NCI-H774 (cell line): ENCODE data around the gene FOXO1.
"Not testable (repeated sequence)": the region's sequence is repeated elsewhere in the genome, so short reads cannot be mapped to it uniquely, and the experiment has no call there.

Experiments
- DNase-seq: peaks from one replicate; lab custom pipeline; 2025; lab: John Stamatoyannopoulos, UW

FOXO1 gene

DNA sequence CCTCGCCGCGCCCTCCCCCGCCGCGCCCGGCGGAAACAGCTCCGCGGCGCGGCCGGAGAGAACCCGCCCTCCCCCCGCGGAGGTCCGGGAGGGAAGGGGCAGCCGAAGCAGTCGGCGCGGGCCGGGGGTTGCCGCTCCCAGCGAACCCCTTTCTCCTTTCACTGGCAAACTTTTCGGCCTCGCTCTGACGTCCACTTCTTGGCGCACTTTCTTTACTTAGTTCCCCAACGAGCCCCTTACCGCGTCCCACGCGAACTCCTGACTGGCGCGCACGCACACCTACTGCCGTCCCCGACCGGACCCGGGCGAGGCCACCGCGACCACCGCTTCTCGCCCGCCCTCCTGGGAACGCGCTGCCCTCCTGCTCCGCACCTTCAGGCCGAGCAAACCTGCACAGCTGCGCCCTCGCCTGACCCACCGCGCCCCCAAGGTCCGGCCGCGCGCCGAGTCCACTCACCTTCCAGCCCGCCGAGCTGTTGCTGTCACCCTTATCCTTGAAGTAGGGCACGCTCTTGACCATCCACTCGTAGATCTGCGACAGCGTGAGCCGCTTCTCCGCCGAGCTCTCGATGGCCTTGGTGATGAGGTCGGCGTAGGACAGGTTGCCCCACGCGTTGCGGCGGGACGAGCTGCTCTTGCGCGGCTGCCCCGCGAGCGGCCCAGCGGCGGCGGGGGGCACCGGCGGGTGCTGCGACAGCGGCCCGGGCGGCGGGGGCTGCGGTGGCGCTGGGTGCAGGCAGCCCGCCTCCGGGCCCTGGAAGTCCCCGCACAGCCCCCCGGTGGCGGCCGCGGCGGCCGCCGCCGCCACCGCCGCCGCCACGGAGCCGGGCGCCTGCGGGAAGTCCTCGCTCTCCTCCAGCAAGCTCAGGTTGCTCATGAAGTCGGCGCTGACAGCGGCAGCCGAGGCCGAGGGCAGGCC, 1.1 kb downstream of the FOXO1 start:
- DNase-seq, result no peak

DNA sequence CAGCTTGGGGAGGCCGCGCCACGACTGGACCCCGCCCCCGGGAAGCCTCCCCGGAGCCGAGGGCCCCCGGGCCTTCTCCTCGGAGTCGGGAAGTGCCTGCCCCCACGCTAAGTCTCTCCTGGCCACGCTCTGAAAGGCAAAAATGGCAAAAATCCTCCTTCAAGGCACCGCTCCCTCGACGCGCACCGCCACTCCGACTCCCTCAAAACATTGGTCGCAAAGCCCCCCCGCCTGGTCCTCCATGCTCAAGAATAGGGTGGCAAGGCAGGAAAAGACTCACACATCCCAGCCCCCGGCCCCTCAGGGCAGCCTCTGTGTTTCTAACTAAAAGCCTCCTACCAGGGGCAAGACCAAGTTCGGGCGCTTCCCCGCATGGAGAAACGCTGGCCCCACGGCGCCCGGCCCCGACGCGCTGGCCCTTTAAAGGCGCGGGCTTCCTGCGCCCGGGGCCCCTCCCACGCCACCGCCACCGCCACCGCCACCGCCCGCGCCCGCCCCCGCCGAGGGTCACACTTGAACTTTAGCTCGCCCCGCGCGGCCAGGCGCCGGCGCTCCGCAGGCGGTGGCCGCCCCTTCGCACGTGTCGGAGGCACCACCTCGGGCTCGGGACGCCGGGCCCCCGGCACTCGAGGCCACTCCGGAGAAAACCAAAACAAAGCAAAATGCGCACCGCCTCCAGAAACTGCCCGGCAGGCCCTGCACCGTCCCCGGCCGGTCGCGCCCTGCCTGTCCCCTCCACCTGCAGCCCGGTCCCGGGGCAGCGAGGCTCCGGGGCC, 1.9 kb downstream of the FOXO1 start:
- DNase-seq, result no peak

GRCh38 chr13:40664100-40664349, 2.4 kb downstream of the FOXO1 start:
- not testable (repeated sequence) for DNase-seq

GRCh38 chr13:40662866-40663265, 3.6 kb downstream of the FOXO1 start:
- DNase-seq, result no peak

GRCh38 chr13:40661875-40662665, 4.4 kb downstream of the FOXO1 start:
- DNase-seq, result no peak

- no peak for DNase-seq
Observed at GRCh38 chr13:40660692-40661091, 5.7 kb downstream of the FOXO1 start.

GRCh38 chr13:40660141-40660664, 6.2 kb downstream of the FOXO1 start:
- no peak for DNase-seq

GRCh38 chr13:40657951-40658350, 8.5 kb downstream of the FOXO1 start:
- no peak for DNase-seq

GRCh38 chr13:40657307-40657706, 9.1 kb downstream of the FOXO1 start:
- no peak for DNase-seq

- DNase-seq, result no peak
Observed at GRCh38 chr13:40656358-40656757, 10.1 kb downstream of the FOXO1 start.

- no peak for DNase-seq
Observed at GRCh38 chr13:40653527-40654318, 12.7 kb downstream of the FOXO1 start.

DNA sequence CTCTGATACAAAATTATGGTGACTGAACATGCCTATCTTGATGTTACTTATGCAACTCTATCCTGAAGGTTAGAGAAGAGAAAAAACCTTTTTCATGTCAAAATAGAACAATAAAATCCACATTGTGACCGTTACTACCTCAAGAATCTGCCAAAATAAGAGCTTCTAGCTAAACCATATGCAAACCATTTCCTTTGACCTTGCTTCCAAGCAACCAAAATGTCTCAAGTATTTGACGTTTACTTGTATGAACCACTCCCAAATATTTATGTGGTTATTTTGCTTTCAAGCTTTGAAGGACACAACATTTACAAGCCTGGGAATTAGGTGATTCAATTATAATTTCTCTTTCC, 13.9 kb downstream of the FOXO1 start:
- no peak for DNase-seq

- DNase-seq, result no peak
Observed at GRCh38 chr13:40651866-40652587, 14.4 kb downstream of the FOXO1 start.

DNA sequence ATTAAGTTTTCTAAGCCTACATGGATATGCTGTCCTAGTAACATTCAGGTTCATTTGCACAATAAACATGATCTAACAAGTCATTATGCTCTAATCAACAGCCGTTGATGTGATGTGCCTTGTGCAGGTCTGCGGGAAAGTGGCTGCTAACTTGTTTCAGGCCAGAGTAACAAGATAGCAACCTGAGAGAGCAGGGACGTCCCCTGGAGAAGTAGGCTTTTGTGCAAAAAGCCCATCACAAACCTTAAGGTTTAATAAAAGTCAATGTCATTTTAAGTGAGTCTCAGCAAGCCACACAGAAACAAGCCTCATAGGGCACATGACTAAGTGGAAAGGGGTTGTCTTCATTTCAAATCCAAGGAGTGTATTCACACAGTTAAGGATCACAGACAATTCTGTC, 17.6 kb downstream of the FOXO1 start:
- no peak for DNase-seq

- DNase-seq, result no peak
Observed at GRCh38 chr13:40648040-40648439, 18.4 kb downstream of the FOXO1 start.

GRCh38 chr13:40644838-40645604, 21.4 kb downstream of the FOXO1 start:
- no peak for DNase-seq

DNA sequence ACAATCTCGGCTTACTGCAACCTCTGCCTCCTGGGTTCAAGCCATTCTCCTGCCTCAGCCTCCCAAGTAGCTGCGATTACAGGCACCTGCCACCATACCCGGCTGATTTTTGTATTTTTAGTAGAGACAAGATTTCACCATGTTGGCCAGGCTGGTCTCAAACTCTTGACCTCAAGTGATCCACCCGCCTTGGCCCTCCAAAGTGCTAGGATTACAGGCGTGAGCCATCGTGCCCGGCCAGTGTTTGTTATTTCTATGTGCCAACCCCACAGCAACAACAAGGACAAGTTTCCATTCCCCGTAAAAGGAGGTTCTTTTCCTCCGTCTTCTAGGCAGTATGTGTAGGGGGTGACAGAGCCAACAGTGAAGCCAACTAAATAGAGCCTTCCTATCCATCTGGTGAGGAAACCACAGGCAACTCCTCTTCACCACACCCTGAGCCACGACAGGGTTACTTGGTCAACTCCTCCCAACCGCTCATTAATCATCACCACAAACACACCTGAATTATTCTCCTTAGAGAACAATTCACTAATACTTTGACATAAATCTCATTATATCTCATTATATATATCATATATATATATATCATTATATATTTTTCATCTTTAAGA, 25.5 kb downstream of the FOXO1 start:
- no peak for DNase-seq

DNA sequence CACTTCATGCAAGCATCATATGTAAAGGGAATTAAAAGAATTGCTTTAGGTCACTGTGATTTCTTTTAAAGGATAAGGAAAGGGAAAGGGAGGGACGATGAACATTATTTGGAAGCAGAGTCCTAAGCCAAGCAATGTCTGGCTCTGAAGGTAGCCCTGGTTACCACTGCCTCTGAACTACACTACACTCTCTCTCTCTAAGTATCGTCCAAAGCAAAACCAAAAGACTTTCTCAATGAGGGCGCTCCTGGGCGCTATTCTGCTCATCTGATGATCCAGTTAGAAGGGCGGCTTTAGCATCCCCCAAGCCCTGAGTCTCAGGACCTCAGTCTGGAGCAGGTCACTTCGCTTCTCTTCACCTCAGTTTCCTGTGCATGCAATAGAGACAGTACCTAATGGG, 26.2 kb downstream of the FOXO1 start:
- DNase-seq, result no peak

GRCh38 chr13:40639221-40639681, 27.2 kb downstream of the FOXO1 start:
- DNase-seq, result no peak

DNA sequence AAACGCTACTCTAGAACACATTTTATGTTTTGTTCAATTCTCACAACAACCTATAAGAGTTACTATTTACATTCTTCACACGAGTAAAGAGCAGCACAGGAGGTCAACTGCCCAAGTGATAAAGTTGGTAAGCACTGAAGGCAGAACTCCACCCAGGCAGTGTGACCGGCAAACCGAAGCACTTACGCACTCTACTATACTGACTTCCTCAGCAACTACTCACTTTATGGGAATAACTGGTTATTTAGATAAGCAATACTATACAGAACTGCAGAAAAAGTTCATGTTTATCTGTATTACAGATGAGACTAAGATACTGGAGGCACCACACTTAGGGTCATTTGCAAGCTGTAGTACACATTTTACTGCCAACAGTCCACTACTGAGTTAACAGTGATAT, 28.8 kb downstream of the FOXO1 start:
- DNase-seq, result no peak
